ENCODE results near the gene FBXW8.

Gene FBXW8

DNA sequence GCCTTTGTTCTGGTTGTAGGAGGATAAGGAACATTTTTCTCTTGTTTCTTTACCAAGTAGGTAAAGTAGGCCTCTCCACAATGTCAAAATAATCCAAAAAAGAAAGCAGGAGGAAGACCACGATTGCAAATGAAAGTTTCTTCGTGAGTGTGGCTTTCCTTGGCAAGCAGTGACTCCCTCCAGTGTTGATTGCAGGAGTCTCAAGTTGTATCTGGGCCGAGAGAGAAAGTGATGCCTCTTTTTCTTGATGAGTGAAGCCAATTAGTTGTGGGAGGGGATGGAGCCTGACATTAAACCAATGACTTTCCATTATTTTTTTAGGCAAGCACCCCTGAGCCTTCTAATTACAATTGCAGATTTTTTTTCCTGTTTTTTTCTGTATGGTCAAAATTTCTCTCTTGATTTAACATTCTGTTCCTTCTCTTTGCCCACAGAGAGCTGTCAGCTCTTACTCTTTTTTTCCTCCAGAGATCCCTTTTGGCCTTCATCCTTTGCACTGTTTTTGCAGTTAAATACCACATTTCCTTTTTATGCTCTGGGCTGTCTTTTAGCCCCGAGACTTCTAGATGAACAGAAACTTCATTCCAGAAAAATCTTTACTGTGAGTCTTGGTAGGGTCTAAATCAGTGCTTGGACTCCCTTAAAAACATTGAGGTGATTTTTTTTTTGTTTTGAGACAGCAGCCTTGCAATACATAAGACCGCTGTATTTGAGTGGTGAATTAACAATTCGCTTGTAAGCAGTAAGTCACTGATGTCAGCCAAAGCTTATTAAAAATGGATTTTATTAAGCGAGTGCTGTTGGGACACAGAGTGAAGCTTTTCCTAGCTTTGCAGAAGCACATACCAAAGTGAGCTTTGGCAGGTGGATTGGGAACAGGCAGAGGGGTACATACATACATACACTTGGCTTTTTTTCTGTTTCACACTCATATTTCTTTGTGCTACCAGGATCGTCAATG lies 15.8 kb downstream of the FBXW8 start:
- DNase-seq, result no peak

DNA sequence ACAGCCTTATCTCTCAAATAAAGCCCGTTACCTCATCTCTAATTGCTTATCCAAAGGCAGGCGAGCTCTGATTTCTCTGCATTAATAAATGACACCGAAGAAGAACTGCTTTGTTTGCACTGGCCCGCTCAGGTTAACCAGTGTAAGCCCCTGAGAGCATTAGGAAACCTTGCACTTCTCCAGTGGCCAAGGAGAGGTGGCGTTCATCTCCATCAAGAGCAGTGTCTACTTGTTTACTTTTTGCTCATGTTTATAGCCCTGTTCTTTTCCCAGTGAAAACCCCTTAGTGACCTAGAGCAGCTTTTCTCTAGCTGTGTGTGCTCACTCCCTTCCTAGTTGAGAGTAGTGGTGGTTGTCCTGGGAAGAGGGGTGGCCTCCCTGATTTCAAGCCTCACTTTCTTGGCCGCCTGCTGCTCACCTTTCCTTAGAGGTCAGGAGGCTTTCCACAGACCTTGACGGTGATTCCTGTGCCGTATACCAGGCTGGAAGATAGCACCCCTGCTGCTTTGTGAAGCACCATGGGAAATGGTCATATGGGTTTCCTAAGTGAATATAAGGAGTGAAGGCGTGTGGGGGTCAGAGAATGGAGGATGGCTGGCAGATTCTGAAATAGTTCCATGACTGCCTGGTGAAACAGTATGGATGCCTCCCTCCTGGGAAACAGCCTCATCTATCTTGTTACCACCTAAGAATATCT lies 16.6 kb downstream of the FBXW8 start:
- no peak for DNase-seq

DNA sequence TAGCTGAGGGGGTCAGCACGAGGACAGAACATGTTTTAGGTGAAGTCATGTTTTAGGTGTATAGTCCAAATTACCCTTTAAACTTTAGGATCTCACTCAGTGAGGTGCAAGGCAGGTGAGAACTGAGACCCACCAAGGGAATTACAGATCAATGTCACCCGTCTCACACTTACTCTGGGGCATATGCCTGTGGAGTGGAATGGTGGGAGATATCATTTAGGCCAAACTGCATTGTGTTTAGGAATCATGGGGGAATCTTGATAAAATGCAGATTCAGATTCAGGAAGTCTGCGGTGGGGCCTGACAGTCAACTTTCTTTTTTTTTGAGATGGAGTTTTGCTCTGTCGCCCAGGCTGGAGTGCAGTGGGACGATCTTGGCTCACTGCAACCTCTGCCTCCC lies 17.8 kb downstream of the FBXW8 start:
- no peak for DNase-seq

DNA sequence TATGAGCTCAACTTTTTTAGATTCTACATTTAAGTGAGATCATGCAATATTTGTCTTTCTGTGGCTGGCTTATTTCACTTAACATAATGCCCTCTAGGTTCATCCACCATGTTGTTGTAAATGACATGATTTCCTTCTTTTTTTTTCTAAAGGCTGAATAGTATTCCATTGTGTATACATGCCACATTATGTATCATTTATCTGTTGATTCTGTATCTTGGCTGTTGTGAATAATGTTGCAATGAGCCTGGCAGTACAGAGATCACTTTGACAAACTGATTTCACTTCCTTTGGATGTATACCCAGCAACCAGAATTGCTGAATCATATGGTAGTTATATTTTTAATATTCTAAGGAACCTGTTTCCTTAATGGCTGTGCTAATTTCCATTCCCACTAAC lies 19.1 kb downstream of the FBXW8 start:
- no peak for DNase-seq

DNA sequence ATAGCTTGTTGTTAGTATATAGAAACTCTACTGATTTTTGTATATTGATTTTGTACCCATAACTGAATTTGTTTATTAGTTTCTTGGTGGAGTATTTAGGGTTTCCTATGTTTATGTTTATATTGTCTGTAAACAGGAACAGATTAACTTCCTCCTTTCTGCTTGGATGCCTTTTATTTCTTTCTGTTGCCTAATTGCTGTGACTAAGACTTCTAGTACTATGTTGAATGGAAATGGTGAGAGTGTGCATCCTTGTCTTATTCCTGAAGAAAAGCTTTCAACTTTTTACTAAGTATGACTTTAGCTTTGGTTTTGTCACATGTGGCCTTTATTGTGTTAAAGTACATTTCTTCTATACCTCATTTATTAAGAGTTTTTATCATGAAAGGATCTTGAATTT lies 20.9 kb downstream of the FBXW8 start:
- DNase-seq, result no peak

DNA sequence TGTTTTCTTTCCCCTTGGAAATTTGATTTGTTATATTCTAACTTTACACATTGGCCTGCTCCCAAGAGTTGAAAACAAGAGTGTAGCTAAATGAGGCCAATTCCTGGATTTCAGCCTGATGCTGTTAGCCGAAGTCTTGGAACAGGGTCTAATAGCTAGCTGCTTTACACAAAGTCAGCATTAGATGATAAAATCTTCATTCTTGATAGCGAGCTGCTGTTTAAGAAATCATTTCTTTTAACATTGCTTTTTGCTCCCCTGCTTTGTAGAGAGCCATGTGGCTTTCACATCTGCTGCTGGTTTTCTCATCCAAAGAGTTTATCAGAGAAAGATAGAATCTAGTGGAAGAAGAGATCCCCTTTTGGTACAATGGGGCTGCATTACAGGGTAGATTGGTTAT lies 22.3 kb downstream of the FBXW8 start:
- no peak for DNase-seq

DNA sequence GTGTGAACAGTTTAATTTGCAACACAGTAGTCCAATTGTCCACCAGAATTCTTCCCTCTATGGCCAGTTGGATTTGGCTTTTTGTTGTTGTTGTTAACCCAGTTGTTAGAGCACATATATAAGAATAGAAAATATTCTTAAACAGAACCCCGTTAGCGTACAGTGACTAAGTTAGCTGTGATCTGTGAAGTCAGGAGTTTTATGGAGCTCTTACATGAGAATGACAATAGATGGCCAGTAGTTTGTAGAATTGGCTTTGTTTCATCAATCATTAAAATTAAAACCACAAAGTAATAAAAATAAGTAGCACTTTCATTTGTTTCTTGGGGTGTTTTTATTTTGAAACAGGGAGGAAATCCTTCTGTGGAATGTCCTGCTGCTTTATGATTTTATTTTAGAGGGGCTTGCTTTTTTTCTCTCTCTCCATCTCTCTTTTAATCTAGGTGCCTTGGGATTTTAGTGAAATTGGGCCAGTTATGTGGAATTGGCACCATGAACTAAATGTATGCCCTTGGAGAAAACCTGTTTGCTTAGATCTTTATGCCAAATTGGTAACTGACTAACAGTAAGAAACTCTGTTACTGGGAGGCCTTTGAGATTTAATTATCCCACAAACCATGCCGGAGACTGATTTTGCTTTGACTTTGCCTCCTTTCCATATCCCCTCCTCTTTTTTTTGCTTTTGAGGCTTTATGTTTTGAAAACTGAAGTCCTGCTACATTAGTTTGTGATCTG lies 22.9 kb downstream of the FBXW8 start:
- DNase-seq, result no peak

DNA sequence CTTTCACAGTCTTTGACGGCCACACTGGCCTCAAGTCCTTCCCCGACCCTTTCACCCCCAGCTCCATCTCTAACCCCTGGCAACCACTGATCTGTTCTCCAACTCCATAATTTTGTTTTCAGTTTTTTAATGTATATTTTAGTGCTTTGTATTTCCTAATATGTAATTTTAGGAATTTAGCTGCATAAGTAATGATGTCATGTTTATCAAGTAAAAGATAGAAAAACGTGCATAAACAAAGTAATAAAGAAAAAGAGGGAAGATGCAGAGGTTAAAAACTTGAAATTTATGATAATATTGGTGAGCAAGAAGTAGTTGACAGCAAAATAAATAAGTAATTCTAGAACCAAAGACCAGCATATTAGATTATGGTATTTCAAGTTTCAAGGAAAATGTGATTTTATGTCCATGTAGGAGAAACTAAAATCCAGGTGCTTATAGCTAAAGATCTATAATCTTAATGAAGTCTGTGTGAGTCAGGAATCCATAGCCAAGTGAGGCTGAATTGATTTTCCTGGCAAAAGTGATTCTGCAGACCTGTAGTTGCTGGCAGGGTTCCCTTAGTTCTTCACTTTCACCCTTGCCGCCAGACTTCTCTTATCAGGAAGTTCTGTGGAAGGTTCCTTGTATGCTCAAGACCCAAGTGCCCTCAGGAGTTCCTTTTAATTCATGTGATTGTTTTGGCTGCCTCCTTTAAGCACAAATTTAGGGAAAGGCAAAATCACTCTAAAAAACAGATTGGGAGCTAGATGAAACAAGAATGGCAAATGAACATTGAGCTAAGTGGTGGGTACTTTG lies 24.4 kb downstream of the FBXW8 start:
- no peak for DNase-seq

DNA sequence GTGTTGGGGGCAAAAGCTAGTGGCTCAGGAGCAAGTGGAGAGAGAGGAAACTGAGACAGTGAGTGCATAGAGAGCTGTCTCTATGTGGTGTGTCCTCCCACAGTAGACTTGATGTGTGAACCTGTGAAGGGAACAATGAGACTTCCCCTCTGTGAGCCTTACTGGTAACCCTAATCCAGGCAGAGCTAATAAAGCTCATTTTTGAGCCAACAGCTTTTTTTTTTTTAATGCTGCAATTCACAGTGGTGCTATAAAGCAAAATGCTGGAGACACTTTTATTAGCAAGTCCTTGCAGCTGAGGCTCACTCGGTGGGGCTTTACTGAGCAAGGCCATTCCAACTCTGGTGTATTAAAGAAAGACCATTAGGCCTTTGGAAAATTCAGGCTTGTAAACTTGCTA lies 26.9 kb downstream of the FBXW8 start:
- no peak for DNase-seq

DNA sequence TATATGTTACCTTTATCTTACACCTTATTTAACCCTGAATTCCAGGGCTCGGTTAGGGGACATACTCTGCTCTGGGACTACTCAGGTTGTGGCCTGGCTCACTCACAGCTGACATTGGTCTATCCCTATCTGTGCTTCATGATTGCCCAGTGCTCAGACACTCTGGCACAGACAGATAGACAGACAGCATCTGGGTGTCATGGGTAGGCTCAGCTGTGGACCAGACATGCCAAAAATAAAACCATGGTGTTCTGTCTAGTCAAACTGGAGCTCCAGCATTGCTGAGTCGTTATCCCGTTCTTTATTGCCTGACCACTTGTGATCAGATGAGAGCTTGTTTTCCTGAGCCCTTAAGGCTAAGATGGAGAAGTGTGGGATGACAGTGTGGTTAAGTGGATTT lies 29.0 kb downstream of the FBXW8 start:
- no peak for DNase-seq

DNA sequence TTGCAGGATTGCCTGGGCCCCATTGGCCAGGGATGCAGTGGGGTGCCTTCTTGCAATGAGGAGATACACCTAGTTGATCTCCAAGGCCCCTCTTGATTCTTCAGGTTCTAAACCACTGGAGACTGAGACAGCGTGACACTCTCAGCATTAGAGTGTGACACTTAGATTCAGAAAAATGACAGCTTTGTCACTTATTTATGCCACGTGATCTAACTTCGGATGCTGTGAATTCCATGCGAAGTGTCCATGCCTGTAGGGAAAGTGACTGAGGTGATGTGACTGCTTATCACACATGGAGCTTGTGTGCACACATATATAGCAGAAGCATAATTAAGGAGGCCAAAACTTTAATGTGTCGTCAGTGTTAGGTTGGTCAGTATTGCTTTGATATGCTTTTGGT lies 30.4 kb downstream of the FBXW8 start:
- DNase-seq, result no peak

DNA sequence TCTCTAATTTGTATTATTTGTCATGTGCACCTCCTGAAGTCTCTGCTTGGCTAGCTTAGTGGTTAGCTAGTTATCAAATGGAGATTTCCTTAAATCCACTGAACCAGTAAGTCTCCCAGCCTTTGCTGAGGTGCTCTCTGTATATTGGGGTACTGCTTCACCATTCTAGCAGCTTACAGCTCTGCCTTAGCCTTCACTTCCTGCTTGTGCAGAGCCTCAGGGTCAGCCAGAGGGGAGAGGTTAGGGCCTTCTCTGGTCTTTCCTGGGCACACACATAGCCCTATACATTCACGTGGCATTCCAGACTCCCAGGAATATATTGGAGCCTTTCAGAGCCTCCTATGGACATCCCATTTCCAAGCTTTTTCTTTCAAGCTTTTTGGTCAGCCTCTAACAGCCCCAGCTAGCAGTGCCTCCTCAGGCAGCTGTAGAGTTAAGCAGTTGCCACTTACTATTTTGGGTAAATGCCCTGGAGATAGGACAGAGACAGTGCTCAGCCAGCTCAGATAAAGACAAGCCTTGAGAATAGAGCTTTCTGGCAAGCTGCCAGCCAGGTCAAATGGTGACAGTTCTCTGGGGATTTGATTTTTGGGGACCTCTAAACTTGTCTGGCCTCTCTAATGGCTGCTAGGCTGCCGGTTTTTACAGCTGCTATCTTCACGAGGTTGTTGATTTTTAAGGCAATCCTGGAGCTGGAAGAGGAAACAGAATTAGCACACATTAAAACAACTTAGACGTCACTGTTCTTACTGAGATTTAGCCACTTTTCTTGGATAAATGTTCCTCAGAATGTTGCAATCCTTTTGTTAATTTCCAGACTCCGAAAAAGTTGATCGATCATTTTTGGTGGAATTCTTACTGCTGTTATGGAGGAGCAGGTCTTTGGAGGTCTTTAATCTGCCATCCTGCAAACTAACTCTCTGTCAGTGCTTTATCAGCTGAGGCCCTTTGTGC lies 32.9 kb downstream of the FBXW8 start:
- DNase-seq, result no peak

DNA sequence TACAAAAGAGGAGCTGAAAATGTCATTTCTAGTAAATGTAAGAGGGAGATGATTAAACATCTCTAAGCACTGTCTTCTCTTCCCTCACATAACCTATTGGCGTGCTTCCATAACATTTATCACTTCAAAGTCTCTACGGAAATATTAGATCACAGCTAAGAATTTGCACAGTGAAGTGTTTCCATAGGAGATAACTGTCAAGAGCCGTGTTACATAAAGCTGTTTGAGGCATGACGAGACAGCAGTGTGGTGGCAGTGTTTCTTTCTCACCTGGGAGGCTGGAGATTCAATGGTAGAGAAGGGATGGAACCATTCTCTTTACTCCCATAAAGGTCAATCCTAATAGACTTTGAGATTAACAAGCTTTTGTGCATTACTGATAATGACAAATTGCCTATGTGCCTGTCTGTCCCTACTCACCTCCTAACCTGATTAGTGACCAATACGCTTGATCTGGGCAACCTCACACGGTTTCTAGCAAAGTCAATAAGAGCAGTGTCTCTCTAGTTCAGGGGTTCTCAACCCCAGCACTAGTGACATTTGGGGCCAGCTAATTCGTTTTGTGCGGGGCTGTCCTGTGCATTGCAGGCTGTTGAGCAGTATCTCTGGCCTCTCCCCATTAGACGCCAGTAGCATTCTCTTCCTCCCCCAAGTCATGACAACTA lies 35.3 kb downstream of the FBXW8 start:
- no peak for DNase-seq

DNA sequence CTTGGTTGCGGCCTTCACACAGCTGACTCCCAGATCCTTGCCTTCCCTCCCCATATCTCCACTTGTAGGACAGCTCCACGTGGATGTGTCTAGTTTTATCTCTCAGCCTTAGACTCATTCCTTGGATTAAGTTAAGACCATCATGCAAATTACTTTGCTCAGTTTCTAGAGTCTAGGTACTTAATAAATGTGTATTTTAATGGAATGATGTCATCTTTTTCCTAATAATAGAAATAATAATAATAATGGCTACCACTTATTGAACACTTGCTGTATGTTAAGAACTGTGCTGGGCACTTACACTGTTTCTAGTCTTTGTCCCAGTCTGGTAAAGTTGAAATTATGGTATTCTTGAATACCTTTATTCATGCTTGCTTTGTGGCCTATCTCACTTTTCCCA lies 37.5 kb downstream of the FBXW8 start:
- no peak for DNase-seq

DNA sequence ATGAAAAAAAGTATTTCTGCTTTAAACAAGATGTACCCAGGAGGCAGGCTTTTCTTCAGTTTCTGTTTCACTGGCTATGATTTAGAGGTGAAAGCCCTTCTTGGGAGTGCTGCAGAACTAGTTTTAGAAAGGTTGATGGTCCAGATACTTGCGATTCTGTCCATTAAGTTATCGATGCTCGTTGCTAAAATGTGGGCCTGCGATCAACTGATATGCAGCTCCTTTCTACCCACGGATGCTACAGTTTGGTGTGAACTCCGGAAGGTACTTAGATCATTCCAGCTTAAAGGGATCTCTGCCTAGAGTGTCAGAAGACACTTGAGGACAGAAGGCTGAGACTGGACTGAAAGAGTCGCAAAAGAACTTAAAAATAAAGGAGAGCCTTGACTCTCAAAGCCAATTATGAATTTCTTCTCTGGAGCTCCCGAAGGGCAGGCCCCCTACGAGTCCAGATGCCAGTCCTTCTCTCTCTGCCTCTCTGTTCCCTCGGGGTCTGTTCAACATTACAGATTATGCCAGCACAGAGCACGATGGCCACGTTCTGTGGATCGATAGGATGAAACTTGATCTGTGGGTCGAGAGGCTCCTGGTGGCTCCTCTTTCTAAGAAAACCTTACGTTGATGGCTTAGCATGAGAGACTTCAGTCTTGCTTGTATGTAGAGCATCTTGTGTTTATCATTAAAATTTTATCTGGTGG lies 40.0 kb downstream of the FBXW8 start:
- DNase-seq, result no peak

DNA sequence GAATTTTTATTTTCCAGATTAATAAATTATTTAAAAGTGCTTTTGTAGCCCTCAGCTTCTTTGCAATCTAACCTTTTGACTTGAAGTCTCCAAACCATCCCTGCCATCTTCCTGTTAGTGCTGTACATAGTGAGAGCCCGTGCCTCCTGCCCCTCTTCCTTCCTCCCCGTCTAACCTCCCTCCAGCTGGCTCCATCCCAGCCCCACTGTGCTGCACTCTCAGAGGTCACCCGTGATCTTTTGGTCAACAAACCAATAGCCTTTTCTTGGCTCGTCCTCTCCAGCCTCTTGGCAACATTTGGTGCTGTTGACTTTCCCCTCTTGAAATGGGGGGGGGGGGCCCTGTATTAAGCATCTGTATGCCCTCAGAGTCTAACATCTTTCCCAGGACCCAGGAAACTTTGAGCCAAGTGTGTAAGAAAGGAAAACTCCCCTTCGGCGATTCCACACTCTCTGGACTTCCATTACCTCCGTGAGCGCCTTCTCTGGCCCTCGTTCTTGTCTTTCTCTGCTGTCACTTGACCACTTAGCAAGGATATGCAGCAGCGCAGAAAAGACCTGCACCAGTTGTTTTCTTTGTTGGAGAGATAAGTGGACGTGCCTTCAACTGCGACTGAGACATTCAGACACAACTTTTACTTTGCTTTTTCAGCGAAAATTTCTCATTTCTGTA lies 44.1 kb downstream of the FBXW8 start:
- no peak for DNase-seq

DNA sequence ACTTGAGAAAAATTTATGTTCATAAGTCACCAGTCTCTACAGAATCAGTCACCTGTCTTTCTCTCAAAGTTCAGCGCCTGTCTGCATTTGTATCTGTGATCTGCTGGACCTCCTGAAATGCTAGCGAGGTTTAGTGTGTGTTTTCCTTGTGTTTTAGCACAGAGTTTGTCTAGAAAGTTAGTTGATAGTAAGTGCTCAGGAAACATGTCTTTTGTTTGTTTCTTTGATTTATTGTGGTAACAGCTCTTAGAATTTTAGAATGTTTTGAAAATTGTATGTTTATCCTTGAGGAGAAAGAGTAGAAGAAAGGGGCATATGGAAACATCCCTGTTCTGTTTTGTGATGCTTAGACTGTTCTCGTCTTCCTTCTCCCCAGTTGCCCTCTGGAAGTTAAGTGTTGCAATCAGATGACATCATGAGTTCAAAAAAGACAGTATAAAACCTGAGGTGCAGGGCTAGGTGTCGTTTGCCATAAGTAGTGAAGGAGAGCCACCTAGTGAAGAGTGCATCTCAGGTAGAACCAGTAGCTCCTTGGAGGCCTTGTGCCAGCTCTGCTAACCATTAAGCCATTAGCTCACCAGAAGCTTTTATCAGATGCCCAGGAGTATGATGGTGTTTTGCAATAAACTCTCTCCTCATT lies 44.8 kb downstream of the FBXW8 start:
- DNase-seq, result no peak

DNA sequence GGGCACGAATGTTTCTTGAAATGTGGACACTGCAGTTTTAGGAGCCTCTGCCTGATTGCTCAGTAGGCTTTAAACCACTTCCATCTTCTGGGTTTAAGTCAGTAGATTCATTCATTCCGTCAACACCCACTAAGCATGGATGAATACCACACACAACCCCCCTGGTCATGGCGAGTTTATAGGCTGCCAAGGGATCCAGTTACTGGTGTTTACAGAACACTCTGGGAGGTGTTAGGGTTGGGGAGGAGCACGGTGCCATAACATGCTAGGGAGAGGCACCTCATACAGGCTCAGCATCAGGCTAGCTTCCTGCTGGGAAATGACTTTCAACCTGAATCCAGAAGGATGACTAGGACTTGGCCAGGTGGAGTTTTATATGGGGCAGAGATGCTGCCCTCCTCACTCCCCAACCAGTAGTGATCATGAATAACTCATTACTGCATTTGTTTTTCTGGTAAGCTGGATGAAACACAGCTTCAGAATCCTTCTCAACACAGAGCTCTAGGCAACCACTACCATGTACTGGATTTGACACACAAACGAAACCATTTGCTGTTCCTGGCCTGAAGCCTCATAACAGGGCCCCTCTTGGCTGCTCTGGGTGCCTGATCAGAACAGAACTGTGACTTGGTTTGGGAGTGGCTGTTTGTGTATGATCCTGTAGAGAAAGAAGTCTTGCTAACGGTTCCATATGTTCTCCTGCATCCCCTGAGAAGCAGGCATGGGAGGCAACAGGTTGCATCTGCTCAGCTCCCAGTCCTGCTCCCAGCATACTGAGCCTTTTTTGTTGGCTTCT lies 47.9 kb downstream of the FBXW8 start:
- DNase-seq, result no peak

DNA sequence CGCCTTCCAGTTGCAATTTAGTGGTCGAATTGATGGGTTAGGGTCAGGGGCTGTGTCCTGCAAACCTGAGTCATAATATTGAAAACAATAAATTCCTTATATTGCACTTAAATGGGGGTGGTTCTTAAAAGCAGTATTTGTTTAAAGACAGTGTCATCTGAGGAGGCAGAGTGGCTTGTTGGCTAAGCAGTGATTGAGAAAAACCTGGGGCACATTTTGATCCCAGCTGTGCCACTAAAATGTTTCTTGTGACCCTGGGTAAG lies 48.4 kb downstream of the FBXW8 start:
- DNase-seq, result no peak

Data from activated naive CD4-positive, alpha-beta T cell treated with Interleukin-2 at 50 U/mL for 16 hours (primary cell).